GM19035 (cell line): ENCODE results near the gene NBPF8.
"Not testable (repeated sequence)": the region's sequence is repeated elsewhere in the genome, so short reads cannot be mapped to it uniquely, and the experiment has no call there.

Source experiments
- ATAC-seq: cut with Tn5 transposase; IDR thresholded peaks from one replicate; pipeline ENCODE4 v1.9.1; 2021; ENCODE audit not compliant: unreplicated experiment

The NBPF8 gene, protein sequence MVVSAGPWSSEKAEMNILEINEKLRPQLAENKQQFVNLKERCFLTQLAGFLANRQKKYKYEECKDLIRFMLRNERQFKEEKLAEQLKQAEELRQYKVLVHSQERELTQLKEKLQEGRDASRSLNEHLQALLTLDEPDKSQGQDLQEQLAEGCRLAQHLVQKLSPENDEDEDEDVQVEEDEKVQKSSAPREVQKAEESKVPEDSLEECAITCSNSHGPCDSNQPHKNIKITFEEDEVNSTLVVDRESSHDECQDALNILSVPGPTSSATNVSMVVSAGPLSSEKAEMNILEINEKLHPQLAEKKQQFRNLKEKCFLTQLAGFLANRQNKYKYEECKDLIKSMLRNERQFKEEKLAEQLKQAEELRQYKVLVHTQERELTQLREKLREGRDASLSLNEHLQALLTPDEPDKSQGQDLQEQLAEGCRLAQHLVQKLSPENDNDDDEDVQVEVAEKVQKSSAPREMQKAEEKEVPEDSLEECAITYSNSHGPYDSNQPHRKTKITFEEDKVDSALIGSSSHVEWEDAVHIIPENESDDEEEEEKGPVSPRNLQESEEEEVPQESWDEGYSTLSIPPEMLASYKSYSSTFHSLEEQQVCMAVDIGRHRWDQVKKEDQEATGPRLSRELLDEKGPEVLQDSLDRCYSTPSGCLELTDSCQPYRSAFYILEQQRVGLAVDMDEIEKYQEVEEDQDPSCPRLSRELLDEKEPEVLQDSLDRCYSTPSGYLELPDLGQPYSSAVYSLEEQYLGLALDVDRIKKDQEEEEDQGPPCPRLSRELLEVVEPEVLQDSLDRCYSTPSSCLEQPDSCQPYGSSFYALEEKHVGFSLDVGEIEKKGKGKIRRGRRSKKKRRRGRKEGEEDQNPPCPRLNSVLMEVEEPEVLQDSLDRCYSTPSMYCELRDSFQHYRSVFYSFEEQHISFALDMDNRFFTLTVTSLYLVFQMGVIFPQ

DNA sequence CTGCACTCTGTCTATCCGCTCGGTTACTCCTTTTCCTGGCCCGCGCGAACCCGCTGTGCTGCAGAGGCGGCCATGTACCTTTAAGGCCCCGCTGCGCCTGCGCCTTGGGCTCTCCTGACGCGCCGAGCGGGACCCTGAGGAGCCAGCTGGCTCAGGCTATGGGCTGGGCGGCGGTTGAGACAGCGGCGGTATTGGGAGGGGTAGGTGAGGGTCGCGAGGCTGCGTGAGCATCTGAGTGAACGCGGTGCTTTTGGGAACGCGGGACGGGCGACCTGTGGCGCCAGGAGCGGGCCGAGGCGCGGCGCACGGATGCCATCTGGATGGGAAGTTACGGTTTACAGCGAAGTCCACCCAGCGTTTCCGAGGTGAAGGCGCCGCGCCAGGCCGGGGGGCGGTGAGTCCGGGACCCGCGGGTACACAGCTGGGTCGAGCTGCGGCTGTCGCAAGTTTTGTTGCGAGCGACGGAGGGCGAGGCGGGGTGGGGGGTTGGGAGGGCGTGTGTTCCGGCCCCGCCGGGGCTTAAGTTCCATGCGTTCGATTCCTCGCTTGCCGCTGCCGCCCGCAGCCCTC lies at the start of gene NBPF8:
NBPF8 (plus strand) TSS at position 125 of the 570 bp plus-strand sequence. CDS start 21,488 bp downstream, outside the sequence.
- peak; percentile 96 for ATAC-seq

DNA sequence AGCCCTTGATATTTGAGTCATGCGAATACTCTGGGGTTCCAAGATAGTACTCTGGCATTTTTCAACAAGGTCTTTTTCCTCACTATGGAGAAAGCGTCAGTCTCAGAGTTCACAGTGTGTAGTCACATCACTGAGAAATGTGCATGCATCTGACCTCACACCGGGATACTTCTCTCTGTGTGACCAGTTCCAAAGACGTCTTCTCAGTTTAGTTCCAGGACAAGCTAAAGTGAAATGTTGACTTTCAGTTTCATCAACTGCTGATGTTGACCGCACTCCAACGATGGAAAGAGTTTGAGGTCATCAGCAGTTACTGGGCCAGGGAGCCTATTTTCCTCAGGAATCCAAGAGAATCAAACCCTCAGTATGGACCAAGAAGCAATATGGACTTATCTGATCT lies 47.1 kb upstream of the NBPF8 start:
- ATAC-seq = not testable (repeated sequence)

DNA sequence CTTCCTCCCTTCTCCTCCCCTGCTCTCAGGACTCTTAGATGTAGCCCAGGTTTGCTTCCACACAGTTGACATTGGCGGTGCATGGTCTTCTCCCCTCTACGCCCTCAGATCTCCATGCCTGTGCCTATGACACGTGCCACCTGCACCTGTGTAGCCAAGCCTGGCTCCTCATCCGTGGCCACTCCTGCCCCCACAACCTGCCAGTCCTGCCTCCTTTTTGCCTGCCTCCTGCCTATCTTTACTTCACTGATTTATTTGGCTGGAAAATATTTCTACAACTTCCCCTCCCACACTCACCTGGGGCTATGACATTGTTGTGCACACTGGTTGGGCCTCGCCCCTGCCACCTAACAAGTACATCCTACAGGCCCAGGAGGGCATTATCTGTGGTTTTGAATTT lies 28.2 kb upstream of the NBPF8 start:
- not testable (repeated sequence) for ATAC-seq

DNA sequence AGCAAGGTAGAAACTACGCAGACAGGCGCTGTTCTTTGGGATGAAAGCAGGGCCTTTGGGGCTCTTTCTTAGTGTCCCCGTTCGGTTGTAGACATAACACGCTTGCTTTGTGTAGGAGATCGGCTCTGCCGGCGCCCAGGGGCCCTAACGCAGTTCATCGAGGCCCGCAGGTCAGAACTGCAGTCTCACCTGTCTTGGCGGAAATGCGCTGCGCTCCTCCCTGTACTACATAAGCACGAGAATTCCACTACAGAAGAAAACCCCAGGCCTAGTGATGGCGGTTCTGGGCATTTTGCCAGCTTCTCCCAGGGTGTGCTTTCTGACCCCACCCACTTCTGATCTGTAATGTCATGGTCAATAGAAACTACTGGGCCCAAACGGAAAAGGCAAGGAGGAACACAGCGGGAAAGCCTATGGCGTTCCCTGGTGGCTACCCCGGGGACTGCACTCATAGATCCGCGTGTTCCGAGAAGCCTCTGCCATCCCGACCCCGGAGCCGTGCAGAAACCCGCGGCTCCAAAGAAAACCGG lies 26.2 kb upstream of the NBPF8 start:
- not testable (repeated sequence) for ATAC-seq

DNA sequence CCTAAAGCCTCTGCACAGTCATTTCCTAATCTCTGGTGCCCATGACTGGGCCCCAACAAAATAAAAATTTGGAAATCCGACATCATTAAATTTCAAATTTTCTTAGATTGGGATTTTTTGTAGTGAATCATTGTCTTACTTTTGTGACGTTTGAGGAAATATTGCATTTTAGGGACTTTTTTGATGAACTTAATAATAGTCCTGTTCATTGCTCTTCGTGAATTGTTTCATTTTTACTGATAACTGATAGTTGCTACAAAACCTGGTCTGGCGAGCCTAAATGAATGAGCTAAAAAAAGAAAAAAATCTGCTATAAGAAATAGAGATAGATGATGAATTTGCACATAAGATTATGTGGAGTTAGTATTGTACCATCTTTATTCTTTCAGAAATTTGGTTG lies 23.5 kb upstream of the NBPF8 start:
- not testable (repeated sequence) for ATAC-seq

DNA sequence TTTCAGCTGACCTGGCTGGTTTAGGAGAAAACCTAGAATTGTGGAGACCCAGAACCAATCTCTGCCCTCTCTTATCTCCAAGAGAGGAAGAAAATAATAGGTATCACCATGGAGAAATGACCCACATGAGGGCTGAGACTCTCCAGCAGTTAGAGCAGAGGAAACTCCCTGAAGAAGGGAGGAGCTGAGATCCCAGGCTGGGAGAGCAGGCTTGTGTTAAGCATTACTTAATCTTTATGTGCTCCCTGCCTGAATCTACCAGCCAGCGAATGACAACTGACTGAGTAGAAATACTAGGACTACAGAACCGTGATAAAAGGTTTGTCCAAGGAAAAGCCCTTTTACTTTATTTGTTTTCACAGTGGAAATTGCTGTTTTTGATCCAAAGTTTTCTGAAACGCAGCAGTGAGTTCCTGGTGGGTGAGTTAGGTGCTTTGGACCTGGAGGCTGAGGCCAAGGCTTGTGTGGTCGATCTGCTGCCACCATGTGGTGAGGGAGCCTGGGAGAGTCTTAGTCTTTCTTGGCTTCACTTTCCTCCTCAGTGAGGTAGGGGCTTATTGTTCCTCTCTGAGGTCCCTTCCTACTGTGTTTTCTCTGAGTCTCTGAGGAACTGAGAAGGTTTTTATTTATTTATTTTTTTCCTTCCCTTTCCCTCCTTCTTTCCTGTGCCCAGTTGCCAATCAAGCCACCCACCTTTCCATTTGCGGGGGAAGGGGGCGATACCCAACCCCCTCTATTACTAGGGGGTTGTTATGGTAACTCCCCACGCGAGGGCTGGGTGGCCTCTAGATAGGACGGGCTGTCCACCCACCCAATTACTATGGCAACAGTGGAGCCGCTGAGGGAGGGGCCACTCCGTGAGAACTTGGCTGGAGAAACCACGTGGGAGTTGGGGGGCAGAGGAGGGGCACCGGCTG lies 21.3 kb upstream of the NBPF8 start:
- not testable (repeated sequence) for ATAC-seq

DNA sequence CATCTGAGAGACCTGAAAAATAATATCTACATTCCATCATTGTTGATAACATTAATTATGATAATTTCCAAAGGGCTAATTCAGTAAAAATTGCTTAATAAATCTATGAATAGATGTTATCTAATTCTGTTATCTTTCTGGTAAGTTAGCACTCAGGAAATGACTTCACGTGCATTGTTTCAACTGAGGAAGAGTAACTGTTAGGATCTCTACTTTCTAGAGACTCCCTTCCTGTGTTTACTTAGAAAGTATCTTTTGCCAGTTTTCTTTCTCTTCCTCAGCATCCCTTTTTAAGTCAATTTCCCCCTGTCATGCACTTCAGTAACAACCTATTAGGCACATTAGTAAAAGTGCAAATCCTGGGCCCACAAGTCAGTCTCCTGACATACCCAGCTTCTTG lies 9.5 kb upstream of the NBPF8 start:
- ATAC-seq = not testable (repeated sequence)

DNA sequence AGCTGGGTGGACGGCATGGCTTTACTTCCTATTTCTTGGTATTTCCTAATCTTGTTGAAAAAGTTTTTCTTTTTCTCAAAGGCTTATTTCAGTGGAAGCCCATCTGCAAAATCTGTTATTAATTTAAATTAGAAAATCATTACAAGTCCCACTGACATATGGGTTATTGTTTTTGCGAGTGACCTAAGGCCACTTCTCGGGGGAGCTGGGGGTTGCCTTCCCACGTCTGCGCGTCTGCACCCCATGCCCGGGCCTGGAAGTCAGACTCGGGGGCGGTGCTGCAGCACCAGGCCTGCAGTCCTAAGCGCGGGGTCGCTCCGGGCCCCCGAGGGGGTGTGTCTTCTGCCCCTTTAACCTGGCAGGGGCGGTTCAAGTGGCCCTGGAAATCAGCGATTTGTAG lies 384 bp upstream of the NBPF8 start:
- peak; percentile 21 for ATAC-seq

DNA sequence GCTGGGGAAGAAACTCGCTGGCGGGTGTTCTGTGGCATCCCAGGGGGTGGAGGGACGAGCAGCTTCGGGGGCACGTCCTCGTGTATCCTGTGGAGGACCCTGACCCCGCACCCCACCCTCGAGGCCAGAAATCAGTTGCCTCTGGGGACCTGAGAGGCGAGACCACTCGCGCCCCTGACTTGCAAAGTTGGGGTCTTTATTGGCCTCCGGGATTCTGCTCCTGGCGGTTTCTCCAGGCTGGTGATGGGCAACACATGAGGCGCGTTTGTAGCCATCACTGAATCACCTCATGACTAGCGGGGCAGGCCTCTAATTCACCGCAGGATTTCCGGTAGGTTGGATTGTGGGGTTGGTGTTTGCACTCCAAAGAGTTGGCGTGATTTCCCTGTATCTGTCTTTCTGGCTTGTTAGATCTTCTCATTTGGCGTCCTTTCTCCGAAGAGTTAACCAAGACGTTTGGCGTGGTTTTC lies 692 bp downstream of the NBPF8 start:
- peak; percentile 56 for ATAC-seq

DNA sequence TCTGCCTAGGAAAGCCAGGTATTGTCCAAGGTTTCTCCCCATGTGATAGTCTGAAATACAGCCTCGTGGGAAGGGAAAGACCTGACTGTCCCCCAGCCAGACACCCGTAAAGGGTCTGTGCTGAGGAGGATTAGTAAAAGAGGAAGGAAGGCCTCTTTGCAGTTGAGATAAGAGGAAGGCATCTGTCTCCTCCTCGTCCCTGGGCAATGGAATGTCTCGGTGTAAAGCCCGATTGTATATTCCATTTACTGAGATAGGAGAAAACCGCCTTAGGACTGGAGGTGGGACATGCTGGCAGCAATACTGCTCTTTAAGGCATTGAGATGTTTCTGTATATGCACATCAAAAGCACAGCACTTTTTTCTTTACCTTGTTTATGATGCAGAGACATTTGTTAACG lies 10.2 kb downstream of the NBPF8 start:
- ATAC-seq = not testable (repeated sequence)

DNA sequence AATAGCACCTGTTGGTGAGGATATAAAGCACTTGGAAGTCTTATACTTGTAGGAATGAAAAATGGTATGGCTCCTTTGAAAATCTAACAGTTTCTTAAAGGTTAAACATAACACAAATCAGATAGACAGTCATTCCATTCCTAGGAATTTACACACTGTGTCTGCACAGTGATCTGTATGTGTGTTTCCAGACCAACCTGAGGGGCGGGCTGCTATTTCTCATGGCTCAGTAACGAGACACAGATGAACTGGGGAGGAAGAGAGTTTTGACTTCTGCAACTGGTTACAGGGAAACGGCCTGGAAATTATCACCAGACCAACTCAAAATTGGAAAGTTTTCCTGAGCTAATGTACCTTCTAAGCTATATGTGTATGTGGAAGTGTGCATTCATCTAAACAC lies 16.8 kb downstream of the NBPF8 start:
- not testable (repeated sequence) for ATAC-seq

DNA sequence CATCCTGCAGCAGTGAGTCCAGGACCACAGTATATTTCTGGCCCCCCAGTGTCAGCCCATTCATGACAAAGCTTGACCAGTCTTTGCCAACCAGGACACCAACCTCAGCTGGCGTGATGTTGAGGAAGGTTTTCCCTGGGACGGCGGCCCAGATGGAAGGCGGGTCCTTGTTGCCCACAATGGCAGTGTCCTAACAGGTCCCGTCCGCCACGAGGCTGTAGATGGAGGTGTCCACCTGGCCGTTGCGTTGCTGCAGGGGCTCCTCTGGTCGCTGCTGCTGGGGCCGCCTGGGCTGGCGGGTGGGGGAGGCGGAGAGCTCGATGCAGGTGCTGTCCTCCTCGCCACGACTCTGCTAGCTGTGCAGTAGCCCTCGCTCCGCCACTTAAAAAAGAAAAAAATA lies 19.0 kb downstream of the NBPF8 start:
- not testable (repeated sequence) for ATAC-seq

DNA sequence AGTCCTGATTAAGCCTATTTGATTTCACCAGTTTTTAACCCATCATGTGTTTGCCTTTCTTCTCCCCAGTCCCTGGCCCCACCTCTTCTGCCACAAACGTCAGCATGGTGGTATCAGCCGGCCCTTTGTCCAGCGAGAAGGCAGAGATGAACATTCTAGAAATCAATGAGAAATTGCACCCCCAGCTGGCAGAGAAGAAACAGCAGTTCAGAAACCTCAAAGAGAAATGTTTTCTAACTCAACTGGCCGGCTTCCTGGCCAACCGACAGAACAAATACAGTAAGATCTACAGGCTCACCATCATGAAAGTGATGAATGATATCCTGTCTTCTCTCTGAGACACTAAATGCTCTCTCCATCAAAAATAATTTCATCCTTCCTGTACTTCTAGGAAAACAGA lies 34.3 kb downstream of the NBPF8 start:
- not testable (repeated sequence) for ATAC-seq
